Lower leg skin (tissue), 4 donors: ENCODE measurements around the gene TESK2. TPM values are rescaled to one million over a fixed set of nuclear protein-coding genes. Genes with fewer than 3 reads are reported as not detected.

Source experiments
- DNase-seq, 2 donors: peaks; one replicate each; pipeline ENCODE4 v3.0.0-alpha.2; 2019; ENCODE audit warnings: low spot score in 2 of 2
- H3K4me3 ChIP-seq: fragments of 200-600 bp; sonication (generic); 2 replicates; pipeline ENCODE4 v1.5.1; 2017; ENCODE audit warnings: mild to moderate bottlenecking, low read depth; ENCODE audit not compliant: poor library complexity, severe bottlenecking
- CTCF ChIP-seq, 3 donors: fragments of 450-650 bp; IDR thresholded peaks; one replicate each; pipeline ENCODE4 v1.5.1; 2016; ENCODE audit warnings: antibody characterized with exemption in 3 of 3, mild to moderate bottlenecking in 3 of 3, moderate library complexity in 2 of 3
- POLR2A ChIP-seq, 2 donors: fragments of 450-650 bp; IDR thresholded peaks; one replicate each; pipeline ENCODE4 v1.6.1; 2016 to 2017; ENCODE audit warnings: antibody characterized with exemption in 2 of 2, mild to moderate bottlenecking in 1 of 2, moderate library complexity in 1 of 2
- WGBS, 2 donors: methylation state at CpG; one replicate each; pipeline ENCODE4 v1.1.5; 2018; 5-methylcytosine and 5-hydroxymethylcytosine counted together
- intact Hi-C: fragments of 100-400 bp; cut with DNase I; formaldehyde crosslinking; loops from one replicate; pipeline ENCODE4 v1.15.0; 2023; ENCODE audit warnings: low total_unique reads
- total RNA-seq, 4 donors: library from RNA; depleted of rRNA; stranded (reverse); fragments of >200 nt; gene quantifications; one replicate each; pipeline ENCODE4 v1.1.0, GENCODE V29; 2016

TESK2 gene
- total RNA-seq, 4 donors from 2014 or later, result 16.9 to 23.8 (median 20.0) TPM

- intact Hi-C loops, result no loop called here
- DNase-seq, result no peak
- no peak overlapping the region for H3K4me3 ChIP-seq
- 75 to 81% methylated on average over 1 of the region's 1 CpG for WGBS, 2 donors
- TF ChIP-seq CTCF (IDR thresholded peaks at IDR 0.05), result no peak
- TF ChIP-seq POLR2A (IDR thresholded peaks at IDR 0.05), result no peak
Observed at GRCh38 chr1:45383191-45383590, 107.8 kb downstream of the TESK2 start.

GRCh38 chr1:45381243-45381642 lies 109.7 kb downstream of the TESK2 start:
- H3K4me3 ChIP-seq, result no peak overlapping the region
- no peak for DNase-seq
- 94 to 96% methylated on average over 2 of the region's 2 CpGs for WGBS, 2 donors
- intact Hi-C loops, result no loop called here
- no peak for TF ChIP-seq CTCF (IDR thresholded peaks at IDR 0.05)
- TF ChIP-seq POLR2A (IDR thresholded peaks at IDR 0.05), result no peak

DNA sequence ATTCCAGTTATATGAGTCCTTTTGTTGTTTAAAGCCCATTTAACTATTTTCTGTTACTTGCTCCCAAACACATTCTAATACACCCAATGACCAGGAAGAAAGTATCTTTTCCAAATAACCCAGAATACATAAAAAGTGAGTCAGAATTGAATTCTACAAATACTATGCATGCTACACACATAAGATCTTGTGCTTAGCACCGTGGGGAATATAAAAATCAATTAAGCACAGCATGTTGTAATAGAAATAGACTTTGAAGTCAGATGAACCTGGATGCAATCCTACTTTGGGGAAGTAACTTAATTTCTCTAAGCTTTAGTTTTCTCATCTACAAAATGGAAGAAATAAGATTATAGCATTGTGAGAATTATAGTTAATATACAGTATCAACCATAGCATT lies 110.2 kb downstream of the TESK2 start:
- WGBS, 2 donors, result 76% methylated on average over 1 of the region's 1 CpG
- no peak for DNase-seq
- no peak for TF ChIP-seq CTCF (IDR thresholded peaks at IDR 0.05)
- no peak for TF ChIP-seq POLR2A (IDR thresholded peaks at IDR 0.05)
- H3K4me3 ChIP-seq, result no peak overlapping the region
- intact Hi-C loops, result no loop called here

DNA sequence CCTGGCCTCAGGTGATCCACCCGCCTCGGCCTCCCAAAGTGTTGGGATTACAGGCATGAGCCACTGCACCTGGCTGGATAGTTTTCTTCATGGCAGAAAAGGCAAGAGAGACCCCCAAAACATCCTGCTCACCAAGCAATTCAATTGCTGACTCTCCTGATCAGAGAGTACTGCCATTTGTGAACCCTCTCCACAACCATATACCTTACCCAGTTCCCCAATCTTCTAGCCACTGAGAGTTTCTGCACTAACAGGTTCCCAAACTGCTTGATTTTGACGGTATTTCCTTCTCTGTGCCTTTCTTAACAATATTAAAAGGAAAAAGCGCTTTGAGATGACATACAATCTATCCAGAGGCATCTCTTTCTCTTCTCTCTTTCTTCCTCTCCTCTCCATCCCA lies 110.8 kb downstream of the TESK2 start:
- no peak overlapping the region for H3K4me3 ChIP-seq
- intact Hi-C loops, result no loop called here
- no peak for DNase-seq
- WGBS, 2 donors, result 91 to 98% methylated on average over 4 of the region's 4 CpGs
- TF ChIP-seq POLR2A (IDR thresholded peaks at IDR 0.05) (no peak), CTCF (IDR thresholded peaks at IDR 0.05) (no peak)

GRCh38 chr1:45379524-45379923 lies 111.4 kb downstream of the TESK2 start:
- TF ChIP-seq POLR2A (IDR thresholded peaks at IDR 0.05) (no peak), CTCF (IDR thresholded peaks at IDR 0.05) (no peak)
- H3K4me3 ChIP-seq, result no peak overlapping the region
- intact Hi-C loops, result no loop called here
- 91 to 94% methylated on average over 6 of the region's 6 CpGs for WGBS, 2 donors
- DNase-seq, result no peak

- no peak for DNase-seq
- intact Hi-C loops, result no loop called here
- TF ChIP-seq POLR2A (IDR thresholded peaks at IDR 0.05) (no peak), CTCF (IDR thresholded peaks at IDR 0.05) (no peak)
- no peak overlapping the region for H3K4me3 ChIP-seq
Observed at GRCh38 chr1:45378184-45378583, 112.8 kb downstream of the TESK2 start.
